ENCODE results near the gene NAGK. TPM values are rescaled to one million over a fixed set of nuclear protein-coding genes. Genes with fewer than 3 reads are reported as not detected.

Gene NAGK
- total RNA-seq, 2 experiments from 2014 or later: 33.6 to 38.7 TPM

DNA sequence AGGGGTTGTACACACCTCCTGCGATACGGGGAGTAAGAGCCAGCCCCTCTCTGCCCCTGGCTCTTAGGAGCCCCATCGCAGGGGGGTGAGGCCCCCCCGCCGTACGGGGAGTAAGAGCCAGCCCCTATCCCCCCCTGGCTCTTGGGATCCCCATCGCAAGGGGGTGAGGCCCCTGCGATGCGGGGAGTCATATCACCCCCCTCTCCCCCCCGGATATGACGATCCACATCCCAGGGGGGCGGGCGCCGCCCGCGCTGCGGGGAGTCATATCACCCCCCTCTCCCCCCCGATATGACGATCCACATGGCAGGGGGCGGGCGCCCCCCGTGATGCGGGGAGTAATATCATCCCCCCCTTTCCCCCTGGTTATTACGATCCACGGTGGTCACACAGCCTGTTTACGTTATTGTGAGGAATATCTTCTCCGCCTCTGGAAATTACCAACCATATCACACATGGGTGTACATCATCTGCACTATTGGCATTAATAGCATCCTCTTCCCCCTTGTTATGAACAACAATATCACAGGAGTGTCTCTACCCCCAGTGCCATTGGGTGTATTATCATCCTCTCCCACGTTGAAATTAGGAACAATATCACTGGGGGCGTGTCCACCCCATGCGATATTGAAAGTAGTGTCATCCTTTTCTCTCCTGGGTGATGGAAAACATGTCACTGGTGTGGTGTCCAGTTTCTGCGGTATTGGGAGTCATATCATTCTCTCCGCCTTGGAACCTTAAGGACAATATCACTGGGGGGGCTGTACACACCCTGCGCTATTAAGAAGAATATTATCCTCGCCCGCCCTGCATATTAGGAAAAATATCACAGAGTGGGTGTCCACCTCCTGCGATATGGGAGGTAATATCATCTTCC is 24.7 kb upstream of the NAGK start:
- H3K36me3 Mint-ChIP-seq (ENCODE audit: low read depth): no peaks in the 10 kb centered on the region
- TF ChIP-seq, protein P1, sequence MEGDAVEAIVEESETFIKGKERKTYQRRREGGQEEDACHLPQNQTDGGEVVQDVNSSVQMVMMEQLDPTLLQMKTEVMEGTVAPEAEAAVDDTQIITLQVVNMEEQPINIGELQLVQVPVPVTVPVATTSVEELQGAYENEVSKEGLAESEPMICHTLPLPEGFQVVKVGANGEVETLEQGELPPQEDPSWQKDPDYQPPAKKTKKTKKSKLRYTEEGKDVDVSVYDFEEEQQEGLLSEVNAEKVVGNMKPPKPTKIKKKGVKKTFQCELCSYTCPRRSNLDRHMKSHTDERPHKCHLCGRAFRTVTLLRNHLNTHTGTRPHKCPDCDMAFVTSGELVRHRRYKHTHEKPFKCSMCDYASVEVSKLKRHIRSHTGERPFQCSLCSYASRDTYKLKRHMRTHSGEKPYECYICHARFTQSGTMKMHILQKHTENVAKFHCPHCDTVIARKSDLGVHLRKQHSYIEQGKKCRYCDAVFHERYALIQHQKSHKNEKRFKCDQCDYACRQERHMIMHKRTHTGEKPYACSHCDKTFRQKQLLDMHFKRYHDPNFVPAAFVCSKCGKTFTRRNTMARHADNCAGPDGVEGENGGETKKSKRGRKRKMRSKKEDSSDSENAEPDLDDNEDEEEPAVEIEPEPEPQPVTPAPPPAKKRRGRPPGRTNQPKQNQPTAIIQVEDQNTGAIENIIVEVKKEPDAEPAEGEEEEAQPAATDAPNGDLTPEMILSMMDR (IDR thresholded peaks at IDR 0.05): no peak
- H3K9me3 Mint-ChIP-seq: no peaks in the 10 kb centered on the region
- DNase-seq (peak; percentile 31), ATAC-seq (peak; percentile 69)
- no peak overlapping the region for H3K27ac Mint-ChIP-seq
- ChIA-PET CTCF (no interaction called here), POLR2A (no interaction called here)
- no peak overlapping the region for H3K4me3 Mint-ChIP-seq
- intact Hi-C loops (cut with micrococcal nuclease): no loop called here
- H3K27me3 Mint-ChIP-seq: peaks cover 6% of the 10 kb centered on the region
- no peaks in the 10 kb centered on the region for H3K4me1 Mint-ChIP-seq (ENCODE audit: low read depth)

DNA sequence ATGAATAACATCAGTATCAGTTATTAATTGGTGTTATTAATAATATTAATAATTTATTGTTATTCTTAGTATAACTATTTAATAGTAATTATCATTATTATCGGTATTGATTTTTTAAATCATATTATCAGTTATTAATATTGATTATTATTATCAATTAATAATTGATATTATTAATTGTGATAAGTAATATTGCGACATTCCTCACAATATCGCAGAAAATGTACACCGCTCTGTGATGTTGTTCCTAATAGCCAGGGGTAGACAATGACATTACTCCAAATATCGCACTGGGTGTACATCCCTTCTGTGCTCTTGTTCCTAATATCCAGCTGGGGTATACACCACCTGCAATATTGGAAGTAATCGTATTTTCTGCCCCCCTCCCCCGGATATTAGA is 23.3 kb upstream of the NAGK start:
- ChIA-PET CTCF (no interaction called here), POLR2A (no interaction called here)
- TF ChIP-seq, protein P1 (IDR thresholded peaks at IDR 0.05): no peak
- Mint-ChIP-seq H3K9me3 (no peaks in the 10 kb centered on the region), H3K4me1 (ENCODE audit: low read depth) (peaks cover 10% of the 10 kb centered on the region), H3K27ac (no peak overlapping the region), H3K4me3 (no peak overlapping the region), H3K27me3 (peaks cover 6% of the 10 kb centered on the region), H3K36me3 (ENCODE audit: low read depth) (no peaks in the 10 kb centered on the region)
- intact Hi-C loops (cut with micrococcal nuclease): no loop called here
- no peak for DNase-seq
- no peak for ATAC-seq

DNA sequence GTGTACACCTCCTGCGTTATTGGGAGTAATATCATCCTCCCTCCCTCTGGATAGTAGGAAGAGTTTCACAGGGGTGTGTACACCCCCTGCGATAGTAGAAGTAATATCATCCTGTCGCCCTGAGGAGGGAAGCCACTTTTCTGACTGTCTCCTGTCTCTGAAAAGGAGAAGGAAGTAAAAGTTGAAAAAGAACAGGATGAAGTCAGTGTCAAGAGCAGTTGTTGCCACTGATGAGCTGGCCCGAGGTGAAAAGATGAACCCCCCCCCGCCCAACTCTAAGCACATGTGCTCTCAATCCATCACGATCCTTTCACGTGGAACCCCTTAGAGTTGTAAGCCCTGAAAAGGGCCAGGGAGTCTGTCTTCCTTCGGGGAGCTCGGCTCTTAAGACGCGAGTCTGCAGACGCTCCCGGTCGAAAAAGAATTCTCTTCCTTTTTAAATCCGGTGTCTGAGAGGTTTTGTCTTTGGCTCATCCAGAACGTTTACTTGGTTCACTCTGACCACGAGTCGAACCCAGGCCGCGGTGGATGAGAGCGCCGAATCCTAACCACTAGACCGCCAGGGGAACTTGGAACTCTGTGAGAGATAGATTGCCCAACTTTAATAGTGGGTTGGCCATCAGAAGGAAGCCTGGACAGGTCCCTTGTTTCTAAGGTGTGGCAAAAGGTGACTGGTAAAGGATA is 22.4 kb upstream of the NAGK start:
- POLR2A ChIA-PET: no interaction called here

DNA sequence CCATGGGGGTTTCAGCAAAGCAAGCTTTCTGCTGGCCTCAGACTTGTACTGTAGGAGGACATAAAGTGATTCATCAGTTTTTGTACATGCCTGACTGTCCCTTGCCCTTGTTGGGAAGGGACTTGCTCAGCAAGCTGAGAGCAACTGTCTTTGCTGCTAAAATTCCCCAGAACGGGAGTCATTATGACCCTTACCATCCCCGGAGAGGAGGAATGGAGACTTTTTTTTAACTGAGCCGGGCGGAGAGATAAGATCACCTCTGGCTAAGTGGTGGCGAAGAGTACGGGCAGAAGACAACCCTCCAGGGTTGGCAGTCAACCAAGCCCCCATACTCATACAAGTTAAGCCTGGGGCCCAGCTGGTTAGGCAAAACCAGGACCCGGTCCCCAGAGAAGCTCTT is 20.4 kb upstream of the NAGK start:
- Mint-ChIP-seq H3K27me3 (peaks cover 4% of the 10 kb centered on the region), H3K4me1 (ENCODE audit: low read depth) (peaks cover 10% of the 10 kb centered on the region), H3K36me3 (ENCODE audit: low read depth) (no peaks in the 10 kb centered on the region), H3K9me3 (no peaks in the 10 kb centered on the region), H3K27ac (no peak overlapping the region), H3K4me3 (no peak overlapping the region)
- ChIA-PET CTCF (interaction anchor here (1.1 to 2.8 kb wide), 3 partner anchors 20 to 109 kb away, joined by 6 to 11 read pairs (median 8); partner anchors contain the start of gene NAGK), POLR2A (interaction anchor here (0.9 kb wide), 1 partner anchor 20 kb away, joined by 4 read pairs; the partner anchor contains the start of gene NAGK)
- ATAC-seq: no peak
- TF ChIP-seq, protein P1 (IDR thresholded peaks at IDR 0.05): no peak
- intact Hi-C loops (cut with micrococcal nuclease): no loop called here
- no peak for DNase-seq

More for the DNA sequence above, 22.4 kb upstream of the NAGK start:
- peak; percentile 19 for DNase-seq
- no peak overlapping the region for H3K27ac Mint-ChIP-seq
- intact Hi-C loops (cut with micrococcal nuclease): no loop called here
- TF ChIP-seq, protein P1 (IDR thresholded peaks at IDR 0.05): no peak
- CTCF ChIA-PET: interaction anchor here (1.7 to 2.8 kb wide), 2 partner anchors 22 to 25 kb away, joined by 6 to 11 read pairs; partner anchors contain the start of gene NAGK
- no peaks in the 10 kb centered on the region for H3K9me3 Mint-ChIP-seq
- ATAC-seq: no peak
- no peaks in the 10 kb centered on the region for H3K36me3 Mint-ChIP-seq (ENCODE audit: low read depth)
- H3K4me3 Mint-ChIP-seq: no peak overlapping the region
- H3K4me1 Mint-ChIP-seq (ENCODE audit: low read depth): peaks cover 10% of the 10 kb centered on the region
- H3K27me3 Mint-ChIP-seq: peaks cover 6% of the 10 kb centered on the region
